ENCODE results near the gene LRRIQ4.

- no peak for TF ChIP-seq POLR2A (IDR thresholded peaks at IDR 0.05)
- TF ChIP-seq CTCF (IDR thresholded peaks at IDR 0.05), result no peak
These were observed 8.0 kb upstream of the LRRIQ4 start for GRCh38 chr3:169804681-169805080.

All from body of pancreas (tissue), 4 donors.